GM21367 (cell line): ENCODE data around the gene SAMD13.

ENCODE experiments used
- ATAC-seq: cut with Tn5 transposase; IDR thresholded peaks from one replicate; pipeline ENCODE4 v1.9.1; 2021; ENCODE audit not compliant: unreplicated experiment

SAMD13 gene

GRCh38 chr1:84370266-84370665 is 68.8 kb downstream of the SAMD13 start:
- no peak for ATAC-seq

DNA sequence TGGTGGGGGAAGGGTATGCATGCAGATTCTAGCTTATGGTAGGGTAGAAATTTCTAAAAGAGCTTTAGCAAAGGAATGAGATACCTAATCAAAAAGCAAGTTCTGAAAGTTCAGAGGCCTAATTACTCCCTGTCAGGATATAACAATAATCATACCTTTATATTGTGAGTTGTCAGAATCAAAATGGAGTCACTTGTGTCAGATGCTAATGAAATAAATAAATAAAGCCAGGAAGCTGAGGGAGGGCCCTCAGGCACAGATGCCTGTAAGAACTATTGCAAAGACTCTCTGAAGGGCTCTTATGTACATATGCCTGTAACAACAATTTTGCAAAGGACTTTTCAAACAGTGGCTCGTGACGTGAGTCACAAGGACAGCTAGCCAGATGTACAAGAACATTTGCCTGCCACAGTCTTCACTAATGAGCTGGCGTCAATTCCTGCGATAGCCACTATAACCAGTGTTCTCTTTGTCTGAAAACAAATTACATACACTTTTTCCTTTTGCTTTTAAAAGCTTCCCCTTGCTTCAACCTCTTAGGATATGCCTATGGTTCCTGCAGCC is 69.4 kb downstream of the SAMD13 start:
- no peak for ATAC-seq

DNA sequence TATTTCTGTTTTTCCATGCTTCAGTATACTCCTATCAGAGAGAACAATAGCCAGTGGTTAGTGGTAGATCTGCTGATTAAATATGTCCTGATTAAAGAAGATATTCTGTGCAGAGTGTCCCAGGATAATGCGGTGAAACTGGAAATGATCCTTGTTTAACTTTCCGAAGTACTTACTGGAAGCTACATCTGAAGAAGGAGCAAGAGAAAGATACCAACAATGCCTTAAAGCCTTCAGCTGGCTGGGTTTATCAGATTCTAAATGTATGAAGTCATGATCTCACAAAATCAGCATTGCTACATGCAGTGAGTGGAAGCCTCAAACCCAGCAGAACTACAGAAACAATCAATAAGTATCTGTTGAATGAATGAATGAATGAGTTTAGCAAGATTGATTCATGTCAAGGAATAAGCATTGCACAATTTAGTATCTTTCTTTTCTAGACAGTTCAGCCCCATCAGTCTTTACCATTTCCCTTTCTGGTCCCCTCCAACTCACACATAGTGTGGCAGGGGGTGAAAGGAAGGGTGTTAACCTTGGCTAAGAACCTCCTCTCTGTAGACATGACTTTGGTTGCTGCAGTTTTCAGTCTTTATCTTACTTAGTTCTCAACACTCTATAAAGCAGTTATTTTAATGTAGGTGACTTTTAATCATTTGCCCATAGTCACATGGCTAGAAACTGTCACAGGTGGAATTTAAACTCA is 72.1 kb downstream of the SAMD13 start:
- ATAC-seq = no peak

GRCh38 chr1:84374991-84375696 is 73.6 kb downstream of the SAMD13 start:
- ATAC-seq = no peak

DNA sequence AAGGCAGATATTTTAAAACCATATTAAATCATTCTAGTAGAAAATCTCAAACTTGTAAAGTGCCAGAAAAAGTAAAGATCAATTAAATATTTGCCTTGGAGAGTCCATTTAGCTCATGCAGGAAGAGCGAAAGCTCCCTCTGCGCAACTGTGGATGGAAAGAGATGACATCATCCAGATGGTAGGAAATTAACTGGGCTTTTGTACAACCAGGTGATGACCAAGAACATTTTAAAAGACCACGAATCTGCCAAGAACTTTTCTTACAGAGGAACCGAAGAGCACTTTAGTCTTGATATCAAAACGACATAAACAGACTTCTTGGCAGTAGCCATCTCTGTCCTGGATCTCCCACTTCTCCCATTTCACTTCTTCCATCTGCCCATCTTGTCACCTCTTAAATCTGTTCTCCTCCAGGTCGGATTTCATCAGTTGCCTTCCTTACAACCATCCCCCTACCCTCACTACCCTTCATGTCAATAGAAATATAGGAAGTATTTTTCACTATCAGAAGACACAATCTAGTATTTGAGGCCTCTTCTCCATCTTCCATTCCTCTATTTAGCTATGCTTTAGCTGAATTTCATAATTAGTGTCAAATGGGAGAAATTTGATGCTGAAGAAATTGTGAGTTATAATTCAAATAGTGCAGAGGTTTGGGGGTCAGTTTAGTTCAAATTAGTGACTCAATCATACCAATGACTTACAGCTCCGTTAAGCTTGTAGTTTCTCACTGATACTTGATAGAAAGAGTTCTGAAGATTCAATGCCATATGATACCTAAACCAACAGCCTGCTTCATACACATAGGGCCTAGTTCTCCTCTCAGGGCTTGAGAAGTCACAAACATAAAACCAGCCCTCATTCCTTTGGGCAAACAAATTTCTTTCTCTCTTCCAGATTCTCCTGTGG is 74.7 kb downstream of the SAMD13 start:
- ATAC-seq = no peak

DNA sequence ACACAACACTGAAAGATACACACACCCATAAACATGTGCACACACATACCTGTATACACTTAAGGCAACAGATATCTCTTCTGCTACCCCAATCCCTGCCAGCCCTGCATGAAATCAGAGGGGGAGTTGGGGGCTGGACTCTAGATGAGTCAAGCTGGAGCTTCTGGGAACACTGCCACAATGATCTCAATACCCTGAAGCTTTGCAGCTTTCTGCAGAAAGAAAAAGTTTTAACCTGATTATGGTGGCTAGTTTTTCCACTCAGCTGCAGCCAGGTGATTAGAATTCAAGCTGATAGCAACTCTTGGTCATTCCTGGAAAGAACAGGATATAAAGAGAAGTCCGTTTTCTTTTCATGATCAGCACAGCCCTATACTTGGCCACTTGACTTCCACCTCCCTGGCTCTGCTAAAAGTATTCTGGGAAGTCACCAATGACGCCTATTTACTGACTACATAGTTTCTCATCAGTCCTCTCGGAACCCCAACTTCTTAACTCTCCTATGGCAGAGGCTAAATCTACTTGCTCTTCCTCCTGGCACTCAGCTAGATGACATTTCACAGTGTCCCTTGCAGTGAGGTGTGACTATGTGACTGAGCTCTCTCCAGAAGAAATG is 76.1 kb downstream of the SAMD13 start:
- ATAC-seq = no peak

DNA sequence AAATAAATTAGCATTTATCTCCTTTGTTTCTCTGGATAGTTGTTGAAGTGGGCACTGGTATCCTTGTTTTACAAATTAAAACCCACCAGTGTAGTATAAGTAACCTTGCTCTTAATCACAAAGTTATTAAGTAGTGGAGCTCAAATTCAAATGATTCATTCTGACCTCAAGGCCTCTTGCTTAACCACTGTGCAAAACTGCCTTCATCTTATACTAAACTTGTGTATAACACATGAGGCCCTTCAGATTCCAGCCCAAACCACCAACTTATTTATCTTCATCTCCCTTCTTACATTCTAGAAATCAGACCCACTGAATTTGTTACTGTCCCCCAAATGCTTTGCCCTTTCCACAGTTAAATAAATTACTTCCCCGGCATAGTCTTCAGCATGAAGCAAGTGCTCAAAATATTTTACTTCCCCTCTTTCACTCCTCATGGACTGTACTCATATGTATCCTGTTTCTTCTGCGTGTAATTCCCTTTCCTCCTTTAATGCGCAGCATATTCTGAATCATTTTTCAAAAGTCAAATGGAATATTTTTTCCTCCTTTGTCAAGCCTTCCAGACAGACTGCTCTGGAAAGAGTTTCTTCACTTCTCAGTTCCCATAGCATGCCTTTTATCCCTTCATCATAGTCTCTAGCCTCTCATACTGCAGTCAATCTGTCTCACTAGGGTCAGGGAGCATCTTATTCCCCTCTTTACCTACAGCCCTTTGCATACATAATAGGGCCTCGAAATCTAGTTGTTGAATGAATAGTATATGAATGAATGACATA is 77.8 kb downstream of the SAMD13 start:
- ATAC-seq = no peak

DNA sequence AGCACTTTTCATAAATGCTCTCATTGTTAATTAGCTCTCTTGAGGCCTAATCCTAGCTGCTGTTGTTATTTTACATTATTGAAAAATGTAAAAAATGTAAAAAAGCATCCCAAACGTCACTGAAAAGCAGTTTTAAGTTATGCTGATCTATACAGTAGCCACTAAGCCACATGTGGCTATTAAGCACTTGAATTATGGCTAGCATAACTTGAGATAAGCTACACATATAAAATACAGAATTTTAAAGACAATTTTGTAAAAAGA is 78.3 kb downstream of the SAMD13 start:
- no peak for ATAC-seq

GRCh38 chr1:84382127-84382526 is 80.6 kb downstream of the SAMD13 start:
- no peak for ATAC-seq

DNA sequence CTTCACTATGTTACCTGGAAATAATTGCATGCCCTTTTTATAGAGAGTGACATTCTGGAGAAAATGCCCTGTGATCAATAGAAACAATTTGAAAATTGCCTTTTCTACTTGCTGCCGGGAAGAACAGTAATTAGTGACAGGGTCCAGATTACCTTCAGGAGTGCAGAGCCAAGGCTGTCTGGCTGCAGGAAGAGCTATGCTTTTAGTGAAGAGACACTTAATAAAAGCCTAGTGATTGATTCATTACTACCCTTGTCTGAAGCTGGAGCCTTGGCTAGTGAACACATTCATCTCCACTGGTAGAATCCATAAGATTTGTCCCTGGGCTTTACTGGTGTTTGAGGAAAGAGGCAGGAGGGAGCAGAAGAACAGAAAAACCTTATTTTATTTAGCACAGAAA is 83.8 kb downstream of the SAMD13 start:
- no peak for ATAC-seq

DNA sequence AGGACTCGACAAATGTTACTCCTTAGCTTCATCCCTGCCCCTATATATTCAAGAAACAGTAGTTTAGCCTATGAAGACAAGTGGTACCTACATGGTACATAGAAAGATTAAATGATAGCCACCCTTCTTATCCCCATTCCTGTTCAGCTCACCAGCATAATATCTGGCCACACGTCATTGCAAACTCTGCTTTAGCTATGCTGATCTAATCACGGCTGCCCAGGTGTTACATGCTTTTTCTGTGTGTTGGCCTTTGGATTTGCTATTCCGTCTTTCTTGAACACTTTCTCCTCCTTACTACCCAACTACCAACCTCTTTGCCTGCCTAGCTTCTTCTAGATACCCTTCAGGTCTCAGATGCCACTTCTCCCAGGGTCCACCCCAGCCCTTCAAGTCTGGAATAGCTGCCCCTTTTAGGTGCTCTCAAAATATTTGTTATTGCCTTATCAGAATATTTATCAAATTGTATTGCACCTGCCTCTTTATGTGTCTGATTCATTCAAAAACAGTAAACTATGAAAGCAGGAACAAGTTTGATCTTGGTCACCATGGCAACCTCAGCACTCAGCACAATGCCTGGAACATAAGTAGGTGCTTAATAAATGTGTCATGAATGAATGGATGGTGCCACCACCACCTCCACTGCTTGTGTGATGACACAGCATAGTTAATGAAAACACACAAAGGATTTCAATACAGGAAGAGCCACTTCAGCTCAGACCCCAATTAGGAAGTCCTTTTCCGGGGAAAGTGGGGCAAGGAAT is 85.4 kb downstream of the SAMD13 start:
- no peak for ATAC-seq

GRCh38 chr1:84387480-84388163 is 86.1 kb downstream of the SAMD13 start:
- no peak for ATAC-seq

GRCh38 chr1:84390226-84390625 is 88.7 kb downstream of the SAMD13 start:
- no peak for ATAC-seq

DNA sequence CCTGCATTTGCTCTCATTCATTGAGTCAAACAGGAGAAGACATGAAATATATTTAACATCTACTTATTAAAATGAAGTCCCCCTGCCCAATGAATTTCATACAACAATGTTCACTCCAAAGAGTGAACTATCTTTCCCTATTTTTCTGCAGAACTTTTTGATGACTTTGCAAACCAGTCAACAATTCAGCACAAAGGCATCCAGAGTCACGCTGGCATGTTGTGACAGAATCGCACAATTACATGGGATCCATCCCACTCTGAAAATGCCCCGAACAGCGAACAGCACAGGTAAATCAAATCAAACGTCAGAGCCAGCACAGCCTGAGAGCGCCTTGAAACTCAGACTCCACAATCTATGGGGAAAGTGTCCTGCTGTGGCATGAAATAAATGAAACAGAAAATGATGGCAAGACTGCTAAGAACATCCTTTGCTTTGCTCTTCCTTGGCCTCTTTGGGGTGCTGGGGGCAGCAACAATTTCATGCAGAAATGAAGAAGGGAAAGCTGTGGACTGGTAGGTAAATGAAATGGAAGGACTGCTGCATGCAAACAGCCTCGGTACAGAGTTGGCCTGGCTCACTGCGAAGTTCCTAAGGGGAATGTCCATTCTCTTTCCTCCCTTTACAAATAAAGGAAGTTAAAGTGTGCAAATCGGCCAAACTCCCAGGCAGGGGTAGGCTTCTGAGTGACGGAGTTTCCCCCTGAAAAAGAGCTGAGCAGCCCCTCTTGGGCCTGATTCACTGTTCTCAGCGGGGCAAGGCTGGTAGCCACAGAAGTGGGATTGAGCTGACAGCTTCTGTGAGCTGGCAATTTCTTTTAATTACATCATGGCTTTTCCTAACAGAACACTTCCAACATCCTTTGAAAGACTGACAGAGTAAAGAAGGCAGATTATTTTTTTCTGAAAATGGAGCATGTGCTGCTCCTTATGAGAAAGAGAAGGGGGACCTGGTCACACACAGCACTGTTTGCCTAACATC is 97.0 kb downstream of the SAMD13 start, which contains the start of gene DNASE2B:
DNASE2B (plus strand) TSS at position 310 of the 981 bp plus-strand sequence; CDS start at position 391, 81 bp downstream.
- ATAC-seq = no peak
